Fibroblast of mammary gland (primary cell): Measurements from ENCODE around the gene CALHM1.
"Not testable (repeated sequence)": the region's sequence is repeated elsewhere in the genome, so short reads cannot be mapped to it uniquely, and the experiment has no call there.

Experiments
- DNase-seq: peaks from one replicate; pipeline ENCODE4 v3.0.0-alpha.2; 2010; ENCODE audit warnings: low read depth
- H3K4me3 ChIP-seq: 2 replicates; pipeline ENCODE4 v1.5.1; 2011; ENCODE audit warnings: low read depth, mild to moderate bottlenecking, low read length, moderate library complexity; ENCODE audit not compliant: control insufficient read depth
- TF ChIP-seq, protein P1 (sequence below): conservative IDR thresholded peaks from 2 replicates; pipeline ENCODE4 v1.5.1; 2011; ENCODE audit warnings: low read depth, low read length, inconsistent platforms; ENCODE audit not compliant: control insufficient read depth, insufficient read depth

The CALHM1 gene

DNA sequence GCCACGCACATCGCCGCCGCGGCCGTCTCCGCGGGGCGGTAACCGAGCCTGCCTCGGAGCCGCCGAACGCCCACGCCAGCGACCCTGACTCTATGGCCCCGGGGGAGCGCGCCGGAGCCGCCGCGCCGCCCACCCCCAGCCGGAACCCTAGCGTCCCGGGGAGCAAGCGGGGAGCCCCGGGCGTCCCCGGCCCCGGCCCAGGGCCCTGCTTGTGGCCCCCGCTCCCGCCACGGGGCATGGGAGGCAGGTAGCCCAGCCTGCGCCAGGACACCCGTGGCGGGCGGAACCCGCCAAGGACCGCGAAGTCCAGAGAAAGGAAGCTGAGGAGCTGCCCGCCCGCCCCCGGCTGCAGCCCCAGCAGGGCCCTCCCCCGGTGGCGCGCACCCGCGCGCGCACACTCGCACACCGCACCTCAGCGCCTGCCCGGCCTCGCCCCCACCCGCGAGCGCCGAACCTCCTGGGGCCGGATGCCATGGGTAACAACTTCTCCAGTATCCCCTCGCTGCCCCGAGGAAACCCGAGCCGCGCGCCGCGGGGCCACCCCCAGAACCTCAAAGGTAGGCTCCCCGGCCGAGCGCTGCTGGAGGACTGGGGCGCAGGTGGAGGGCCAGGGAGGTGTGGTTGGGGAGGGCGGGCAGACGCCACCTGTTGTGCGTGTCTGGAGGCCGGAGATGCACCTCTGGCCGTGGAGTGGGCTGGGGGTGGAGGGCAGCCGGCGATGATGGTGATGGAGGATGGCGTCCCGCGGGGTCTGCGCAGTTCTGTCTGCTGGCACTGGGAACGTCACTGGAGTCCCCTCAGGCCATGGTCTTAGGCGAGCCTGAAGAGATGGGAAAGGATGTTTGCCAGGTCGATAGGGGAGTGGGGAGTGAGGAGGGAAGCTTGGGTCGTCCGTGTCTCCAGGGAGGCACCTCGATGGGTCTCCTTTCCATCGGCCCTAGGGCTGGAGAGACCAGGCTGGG lies 35.5 kb upstream of the CALHM1 start:
- TF ChIP-seq, protein P1, sequence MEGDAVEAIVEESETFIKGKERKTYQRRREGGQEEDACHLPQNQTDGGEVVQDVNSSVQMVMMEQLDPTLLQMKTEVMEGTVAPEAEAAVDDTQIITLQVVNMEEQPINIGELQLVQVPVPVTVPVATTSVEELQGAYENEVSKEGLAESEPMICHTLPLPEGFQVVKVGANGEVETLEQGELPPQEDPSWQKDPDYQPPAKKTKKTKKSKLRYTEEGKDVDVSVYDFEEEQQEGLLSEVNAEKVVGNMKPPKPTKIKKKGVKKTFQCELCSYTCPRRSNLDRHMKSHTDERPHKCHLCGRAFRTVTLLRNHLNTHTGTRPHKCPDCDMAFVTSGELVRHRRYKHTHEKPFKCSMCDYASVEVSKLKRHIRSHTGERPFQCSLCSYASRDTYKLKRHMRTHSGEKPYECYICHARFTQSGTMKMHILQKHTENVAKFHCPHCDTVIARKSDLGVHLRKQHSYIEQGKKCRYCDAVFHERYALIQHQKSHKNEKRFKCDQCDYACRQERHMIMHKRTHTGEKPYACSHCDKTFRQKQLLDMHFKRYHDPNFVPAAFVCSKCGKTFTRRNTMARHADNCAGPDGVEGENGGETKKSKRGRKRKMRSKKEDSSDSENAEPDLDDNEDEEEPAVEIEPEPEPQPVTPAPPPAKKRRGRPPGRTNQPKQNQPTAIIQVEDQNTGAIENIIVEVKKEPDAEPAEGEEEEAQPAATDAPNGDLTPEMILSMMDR: no peak
- H3K4me3 ChIP-seq: no peak overlapping the region
- DNase-seq: no peak

DNA sequence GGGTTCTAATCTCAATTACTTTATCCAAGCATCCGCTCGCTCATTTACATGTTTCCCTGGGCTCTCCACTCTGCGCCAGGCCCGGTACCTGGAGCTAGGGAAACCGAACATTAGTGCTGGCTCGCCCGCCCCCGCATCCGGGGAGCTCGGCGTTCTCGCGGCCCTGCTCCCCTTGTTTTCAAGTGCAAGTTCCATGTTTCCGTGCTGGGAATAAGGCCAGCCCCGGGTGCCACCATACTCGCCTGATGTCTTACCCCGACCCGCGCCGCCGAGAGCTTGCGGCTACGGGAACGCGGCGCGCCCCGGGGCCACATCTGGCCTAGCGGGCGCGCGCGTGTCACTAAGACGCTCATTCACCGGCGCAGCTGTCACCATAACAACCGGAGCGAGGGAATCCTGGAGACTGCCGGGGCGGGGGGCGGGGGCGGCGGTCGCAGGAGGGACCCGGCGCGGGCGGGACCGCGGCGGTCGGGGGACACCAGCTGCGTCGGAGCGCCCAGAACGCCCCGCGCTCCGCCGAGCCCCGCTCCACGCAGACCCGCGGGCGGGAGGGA lies 34.7 kb upstream of the CALHM1 start, which contains the start of gene NEURL1:
NEURL1 (plus strand) TSS at position 344 of the 554 bp plus-strand sequence. CDS start 683 bp downstream, outside the sequence.
- TF ChIP-seq, protein P1: no peak
- peak within 1 kb of the TSS; percentile 30 for H3K4me3 ChIP-seq
- no peak for DNase-seq

DNA sequence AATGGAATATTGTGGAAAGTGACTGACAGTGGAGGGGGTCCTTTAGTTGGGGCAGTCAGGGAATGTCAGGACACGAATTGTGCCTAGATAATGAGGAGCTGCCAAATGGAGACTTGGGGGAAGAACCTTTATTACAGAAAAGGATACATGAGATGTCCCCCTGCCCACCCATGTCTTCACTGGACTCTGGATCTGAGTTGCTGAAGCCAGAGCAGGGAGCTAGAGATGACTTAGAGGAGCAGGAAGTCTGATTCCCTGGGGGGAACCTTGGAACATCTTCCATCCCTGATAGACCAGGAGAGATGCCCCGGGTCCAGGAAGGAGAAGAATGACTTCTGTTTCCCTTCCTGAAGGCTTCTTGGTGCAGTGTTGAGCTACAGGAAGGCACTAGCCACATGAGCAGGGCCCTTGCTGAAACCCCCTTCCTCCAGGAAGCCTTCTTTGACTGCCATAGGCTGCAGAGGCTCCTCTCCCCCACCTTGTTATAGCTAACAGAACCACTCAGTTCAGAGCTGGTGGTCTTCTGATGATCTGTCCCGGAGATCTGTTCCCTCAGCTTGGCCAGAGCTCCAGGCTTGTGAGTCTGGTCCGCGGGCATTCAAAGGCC lies 34.1 kb upstream of the CALHM1 start:
- H3K4me3 ChIP-seq: no peak overlapping the region
- DNase-seq: no peak
- TF ChIP-seq, protein P1: no peak

DNA sequence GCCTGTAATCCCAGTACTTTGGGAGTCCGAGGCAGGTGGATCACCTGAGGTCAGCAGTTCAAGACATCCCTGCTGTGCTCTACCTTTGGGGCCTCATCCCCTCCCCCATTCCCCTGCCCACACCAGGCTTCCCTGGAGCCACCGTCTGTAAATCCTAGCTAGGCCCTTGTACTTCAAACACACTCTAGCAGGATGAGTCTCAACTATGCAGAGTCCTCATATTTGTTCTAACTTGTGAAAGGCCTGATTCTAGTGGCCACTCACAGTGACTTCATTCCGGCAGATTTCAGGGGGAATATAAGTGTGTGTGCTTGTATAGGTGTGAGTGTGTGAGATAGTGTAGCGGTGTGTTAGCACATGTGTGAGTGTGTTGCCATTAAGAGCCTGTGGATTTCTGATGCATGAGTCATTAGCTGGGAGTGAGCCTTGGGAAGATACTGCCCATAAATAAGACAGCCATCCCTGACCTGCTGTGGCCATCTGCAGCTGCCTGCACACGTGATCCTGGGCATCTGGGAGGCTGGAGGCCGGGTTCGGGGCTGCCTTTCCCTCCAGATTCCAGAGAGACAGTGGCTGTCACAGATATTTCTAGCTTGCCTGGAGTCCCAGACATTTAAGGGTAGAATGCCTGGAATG lies 33.1 kb upstream of the CALHM1 start:
- TF ChIP-seq, protein P1: no peak
- no peak overlapping the region for H3K4me3 ChIP-seq
- DNase-seq: peak; percentile 94

DNA sequence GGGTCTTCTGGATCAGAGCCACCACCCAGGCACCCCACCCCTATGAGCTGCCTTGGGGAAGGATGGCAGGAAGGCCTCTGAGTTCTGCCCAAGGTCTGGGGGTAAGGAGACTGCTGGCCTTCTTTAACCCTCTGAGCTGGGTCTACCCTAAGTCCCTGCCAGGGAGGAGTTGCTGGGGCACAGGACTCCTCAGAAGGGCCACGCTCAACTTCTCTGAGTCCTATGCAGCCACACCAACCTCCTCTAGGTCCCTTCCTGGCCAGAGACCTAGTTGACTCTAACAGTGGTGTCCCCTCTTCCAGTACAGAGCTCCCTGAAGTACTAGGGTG lies 32.2 kb upstream of the CALHM1 start:
- TF ChIP-seq, protein P1: no peak
- H3K4me3 ChIP-seq: no peak overlapping the region
- DNase-seq: no peak

DNA sequence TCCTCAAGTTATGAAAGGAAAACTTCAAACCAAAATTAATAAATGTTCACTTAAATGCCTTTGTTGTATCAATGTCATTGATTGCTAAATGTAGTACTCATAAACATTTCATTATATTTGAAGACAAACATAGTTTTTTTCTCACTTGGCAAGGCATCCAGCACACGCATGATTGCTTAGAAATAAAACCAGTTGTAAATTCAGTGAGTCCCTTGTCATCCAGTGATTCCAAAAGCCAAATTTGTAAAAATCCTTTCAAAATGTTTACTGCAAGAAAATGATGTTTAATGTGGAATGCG lies 28.7 kb upstream of the CALHM1 start:
- no peak for DNase-seq
- TF ChIP-seq, protein P1: no peak
- no peak overlapping the region for H3K4me3 ChIP-seq

DNA sequence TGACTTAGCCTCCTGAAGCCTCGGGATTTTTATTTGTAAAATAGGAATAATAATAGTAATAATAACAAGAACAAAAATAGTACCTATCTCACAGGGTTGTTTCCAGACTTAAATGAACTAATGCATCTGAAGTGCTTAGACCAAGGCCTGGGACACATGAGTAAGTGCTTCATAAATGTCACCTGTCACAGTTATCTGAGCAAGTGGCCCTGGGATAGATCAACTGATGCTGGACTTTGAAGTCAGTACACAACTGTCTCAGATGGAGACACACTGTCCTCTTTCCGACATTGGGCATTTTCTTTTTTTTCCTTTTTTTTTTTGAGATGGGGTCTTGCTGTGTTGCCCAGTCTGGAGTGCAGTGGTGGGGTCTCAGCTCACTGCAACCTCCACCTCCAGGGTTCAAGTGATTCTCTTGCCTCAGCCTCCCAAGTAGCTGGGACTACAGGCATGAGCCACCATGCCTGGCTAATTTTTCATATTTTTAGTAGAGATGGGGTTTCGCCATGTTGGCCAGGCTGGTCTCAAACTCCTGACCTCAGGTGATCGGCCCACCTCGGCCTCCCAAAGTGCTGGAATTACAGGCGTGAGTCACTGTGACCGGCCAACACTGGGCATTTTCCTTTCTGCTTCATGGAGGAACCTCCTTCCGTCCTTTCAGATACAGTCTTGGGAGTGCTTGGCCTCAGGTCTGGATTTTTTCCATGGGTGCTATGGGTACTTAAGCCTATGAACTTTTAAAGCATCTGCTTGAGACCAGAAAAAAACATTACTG lies 28.1 kb upstream of the CALHM1 start:
- DNase-seq, H3K4me3 ChIP-seq: not testable (repeated sequence)
